Right renal cortex interstitium (tissue), 3 donors: ENCODE measurements around the gene PLCD3. TPM values are rescaled to one million over a fixed set of nuclear protein-coding genes. Genes with fewer than 3 reads are reported as not detected.

Experiments
- DNase-seq, 3 donors: peaks; one replicate each; pipeline ENCODE4 v3.0.0-alpha.2; 2013; ENCODE audit warnings: low read depth in 3 of 3, low spot score in 2 of 3
- polyA plus RNA-seq, 3 donors: library from polyadenylated mRNA; unstranded; fragments of 120-200 nt; gene quantifications; one replicate each; pipeline ENCODE4 v1.2.1, GENCODE V29; 2013; ENCODE audit not compliant: insufficient read length in 3 of 3

The PLCD3 gene
- polyA plus RNA-seq: 10 to 100 TPM; 18.7 to 24.9 (median 23.0) TPM

GRCh38 chr17:45132320-45132571 is at the start of gene PLCD3:
Gene PLCD3, minus strand, starts transcription at chr17:45132515. Its CDS starts 105 bp downstream, at chr17:45132410.
- no peak for DNase-seq

GRCh38 chr17:45177563-45177962 is 45.2 kb upstream of the PLCD3 start:
- DNase-seq: no peak

- no peak for DNase-seq
Measured at GRCh38 chr17:45175759-45176115, 43.4 kb upstream of the PLCD3 start.

- peak in 2 of 3 donors; percentile 72 to 76 for DNase-seq
Measured at GRCh38 chr17:45172541-45173286, 40.4 kb upstream of the PLCD3 start.

GRCh38 chr17:45172232-45172540 is 39.9 kb upstream of the PLCD3 start:
- DNase-seq: no peak

GRCh38 chr17:45171338-45172231 is 39.3 kb upstream of the PLCD3 start:
- DNase-seq: no peak

GRCh38 chr17:45170931-45171337 is 38.6 kb upstream of the PLCD3 start:
- DNase-seq: no peak

- no peak for DNase-seq
Measured at GRCh38 chr17:45170280-45170930, 38.1 kb upstream of the PLCD3 start.

GRCh38 chr17:45168991-45169752 is 36.9 kb upstream of the PLCD3 start:
- no peak for DNase-seq

GRCh38 chr17:45164734-45165269 is 32.5 kb upstream of the PLCD3 start:
- DNase-seq: no peak

- no peak for DNase-seq
Measured at GRCh38 chr17:45162025-45162687, 29.8 kb upstream of the PLCD3 start.

- peak; percentile 99 to 100 (median 100) for DNase-seq
Measured at GRCh38 chr17:45161288-45162024, 29.1 kb upstream of the PLCD3 start, which contains the start of gene HEXIM2. Gene HEXIM2, plus strand, starts transcription at chr17:45161875. Its CDS starts 919 bp downstream, at chr17:45162794.

GRCh38 chr17:45160447-45161287 is 28.4 kb upstream of the PLCD3 start:
- peak in 1 of 3 donors; percentile 52 for DNase-seq

GRCh38 chr17:45156242-45156641 is 23.9 kb upstream of the PLCD3 start:
- no peak for DNase-seq

- DNase-seq: no peak
Measured at GRCh38 chr17:45155483-45155882, 23.2 kb upstream of the PLCD3 start.

- DNase-seq: no peak
Measured at GRCh38 chr17:45155029-45155428, 22.7 kb upstream of the PLCD3 start.

GRCh38 chr17:45150911-45151809 is 18.8 kb upstream of the PLCD3 start:
- DNase-seq: no peak
